Measurements from ENCODE around the gene GNB1. TPM values are rescaled to one million over a fixed set of nuclear protein-coding genes. Genes with fewer than 3 reads are reported as not detected.

The GNB1 gene
- total RNA-seq, 4 donors from 2014 or later, result 150 to 191 (median 159) TPM

GRCh38 chr1:1757422-1758058 is 133.3 kb downstream of the GNB1 start:
- 86 to 93% methylated on average over 24 to 25 of the region's 25 CpGs for WGBS, 2 donors
- Histone ChIP-seq H3K36me3 (peaks cover 3 to 99% (median 29%) of the 10 kb centered on the region in 3 donors), H3K27ac (peak overlapping the region in 1 of 4 donors; percentile 67), H3K9me3 (no peaks in the 10 kb centered on the region), H3K27me3 (no peaks in the 10 kb centered on the region), H3K4me3 (no peak overlapping the region), H3K4me1 (peaks cover 0 to 17% (median 2%) of the 10 kb centered on the region in 4 donors)
- no peak for TF ChIP-seq POLR2A (IDR thresholded peaks at IDR 0.05)
- TF ChIP-seq, protein P1, sequence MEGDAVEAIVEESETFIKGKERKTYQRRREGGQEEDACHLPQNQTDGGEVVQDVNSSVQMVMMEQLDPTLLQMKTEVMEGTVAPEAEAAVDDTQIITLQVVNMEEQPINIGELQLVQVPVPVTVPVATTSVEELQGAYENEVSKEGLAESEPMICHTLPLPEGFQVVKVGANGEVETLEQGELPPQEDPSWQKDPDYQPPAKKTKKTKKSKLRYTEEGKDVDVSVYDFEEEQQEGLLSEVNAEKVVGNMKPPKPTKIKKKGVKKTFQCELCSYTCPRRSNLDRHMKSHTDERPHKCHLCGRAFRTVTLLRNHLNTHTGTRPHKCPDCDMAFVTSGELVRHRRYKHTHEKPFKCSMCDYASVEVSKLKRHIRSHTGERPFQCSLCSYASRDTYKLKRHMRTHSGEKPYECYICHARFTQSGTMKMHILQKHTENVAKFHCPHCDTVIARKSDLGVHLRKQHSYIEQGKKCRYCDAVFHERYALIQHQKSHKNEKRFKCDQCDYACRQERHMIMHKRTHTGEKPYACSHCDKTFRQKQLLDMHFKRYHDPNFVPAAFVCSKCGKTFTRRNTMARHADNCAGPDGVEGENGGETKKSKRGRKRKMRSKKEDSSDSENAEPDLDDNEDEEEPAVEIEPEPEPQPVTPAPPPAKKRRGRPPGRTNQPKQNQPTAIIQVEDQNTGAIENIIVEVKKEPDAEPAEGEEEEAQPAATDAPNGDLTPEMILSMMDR (IDR thresholded peaks at IDR 0.05), result no peak
- no peak for TF ChIP-seq EP300 (IDR thresholded peaks at IDR 0.05)
- no peak for DNase-seq (ENCODE audit: low spot score in 2 of 2)

GRCh38 chr1:1756661-1757421 is 134.0 kb downstream of the GNB1 start:
- TF ChIP-seq POLR2A (IDR thresholded peaks at IDR 0.05), result no peak
- TF ChIP-seq, protein P1 (IDR thresholded peaks at IDR 0.05), result no peak
- TF ChIP-seq EP300 (IDR thresholded peaks at IDR 0.05), result no peak
- 88 to 95% methylated on average over 30 to 32 of the region's 33 CpGs for WGBS, 2 donors
- Histone ChIP-seq H3K27me3 (no peaks in the 10 kb centered on the region), H3K4me1 (peaks cover 0 to 17% (median 2%) of the 10 kb centered on the region in 4 donors), H3K9me3 (no peaks in the 10 kb centered on the region), H3K27ac (no peak overlapping the region), H3K36me3 (peaks cover 3 to 98% (median 28%) of the 10 kb centered on the region in 3 donors), H3K4me3 (no peak overlapping the region)
- no peak for DNase-seq (ENCODE audit: low spot score in 2 of 2)

DNA sequence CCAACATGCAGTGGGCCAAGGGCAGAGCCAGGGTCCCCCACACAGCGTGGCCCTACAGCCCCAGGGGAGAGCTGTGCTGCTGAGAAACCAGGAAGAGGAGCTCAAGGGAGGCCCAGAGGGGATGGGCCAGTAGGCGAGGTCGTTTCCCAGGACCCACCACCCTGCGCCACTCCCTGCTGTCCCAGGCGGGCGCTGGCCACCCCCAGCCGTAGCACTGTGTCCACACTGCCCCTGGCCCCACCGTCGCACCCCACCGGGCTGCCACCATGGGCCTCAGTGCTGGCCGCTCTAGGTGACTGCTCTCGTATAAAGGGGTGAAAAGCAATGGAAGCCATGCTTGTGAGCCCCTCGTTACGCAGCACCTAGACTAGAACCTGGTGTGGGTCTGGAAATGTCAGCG is 135.0 kb downstream of the GNB1 start:
- no peak overlapping the region for H3K27ac ChIP-seq
- no peak overlapping the region for H3K4me3 ChIP-seq
- peaks cover 0 to 17% (median 2%) of the 10 kb centered on the region in 4 donors for H3K4me1 ChIP-seq
- peaks cover 3 to 88% (median 18%) of the 10 kb centered on the region in 3 donors for H3K36me3 ChIP-seq
- H3K9me3 ChIP-seq, result no peaks in the 10 kb centered on the region
- H3K27me3 ChIP-seq, result no peaks in the 10 kb centered on the region
- WGBS, 2 donors, result 86 to 91% methylated on average over 11 to 15 of the region's 15 CpGs
- DNase-seq (ENCODE audit: low spot score in 2 of 2), result no peak
- TF ChIP-seq, protein P1 (IDR thresholded peaks at IDR 0.05), result no peak
- TF ChIP-seq EP300 (IDR thresholded peaks at IDR 0.05) (no peak), POLR2A (IDR thresholded peaks at IDR 0.05) (no peak)

DNA sequence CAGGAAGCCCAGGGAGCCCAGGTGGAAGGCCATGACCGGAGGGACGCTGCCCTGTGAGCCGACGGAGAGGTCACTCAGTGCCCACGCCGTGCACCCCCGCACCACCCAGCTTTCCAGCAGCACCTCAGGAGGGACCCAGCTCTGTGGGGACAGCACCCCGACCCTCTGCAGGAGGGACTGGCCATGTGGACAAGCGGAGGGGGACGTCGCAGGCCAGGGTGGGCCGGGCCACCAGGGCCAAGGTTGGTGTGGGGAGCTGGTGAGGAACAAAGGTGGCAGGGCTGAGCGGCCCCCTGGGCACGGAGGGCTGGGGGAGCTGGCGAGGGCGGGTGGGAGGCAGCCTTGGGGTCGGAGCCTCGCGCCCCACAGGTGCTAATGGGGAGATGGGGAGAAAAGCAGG is 135.5 kb downstream of the GNB1 start:
- peaks cover 3 to 84% (median 15%) of the 10 kb centered on the region in 3 donors for H3K36me3 ChIP-seq

More for the DNA sequence above, 135.5 kb downstream of the GNB1 start:
- no peak overlapping the region for H3K27ac ChIP-seq
- no peak overlapping the region for H3K4me3 ChIP-seq
- no peak for DNase-seq (ENCODE audit: low spot score in 2 of 2)
- no peaks in the 10 kb centered on the region for H3K27me3 ChIP-seq
- 89 to 91% methylated on average over 18 of the region's 19 CpGs for WGBS, 2 donors
- no peaks in the 10 kb centered on the region for H3K9me3 ChIP-seq
- TF ChIP-seq, protein P1 (IDR thresholded peaks at IDR 0.05), result no peak
- no peak for TF ChIP-seq POLR2A (IDR thresholded peaks at IDR 0.05)
- TF ChIP-seq EP300 (IDR thresholded peaks at IDR 0.05), result no peak
- H3K4me1 ChIP-seq, result peaks cover 0 to 17% (median 2%) of the 10 kb centered on the region in 4 donors

Data from tibial nerve (tissue), 4 donors.